Iris pigment epithelial cell (primary cell): ENCODE measurements around the gene C16orf86.

Source experiments
- DNase-seq: peaks from one replicate; pipeline ENCODE4 v3.0.0-alpha.2; 2011; ENCODE audit warnings: low read depth

Gene C16orf86

GRCh38 chr16:67666559-67667452, at the start of gene C16orf86, which contains the start of gene ENKD1:
Gene C16orf86, plus strand, starts transcription at chr16:67666814. Its CDS starts 157 bp downstream, at chr16:67666971.
Gene ENKD1, minus strand, starts transcription at chr16:67666750. Its CDS starts 308 bp downstream, at chr16:67666442.
- DNase-seq, result peak; percentile 52

GRCh38 chr16:67628216-67628615, 38.4 kb upstream of the C16orf86 start:
- no peak for DNase-seq

- peak; percentile 90 for DNase-seq
Measured at GRCh38 chr16:67632415-67633172, 34.0 kb upstream of the C16orf86 start.

DNA sequence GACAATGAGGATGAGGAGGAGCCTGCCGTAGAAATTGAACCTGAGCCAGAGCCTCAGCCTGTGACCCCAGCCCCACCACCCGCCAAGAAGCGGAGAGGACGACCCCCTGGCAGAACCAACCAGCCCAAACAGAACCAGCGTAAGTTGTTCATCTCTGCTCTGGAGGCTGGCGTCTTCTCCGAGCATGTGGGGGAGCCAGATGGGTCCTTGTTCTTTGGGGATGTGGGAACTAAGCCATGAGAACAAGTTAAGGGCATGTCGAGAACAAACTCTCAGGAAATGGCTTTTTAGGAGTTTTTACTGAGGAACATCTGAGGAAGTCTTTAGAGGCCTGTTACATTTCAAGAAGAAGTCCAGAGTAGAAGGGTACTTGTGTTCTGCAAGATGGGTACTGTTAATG, 29.9 kb upstream of the C16orf86 start:
- no peak for DNase-seq

GRCh38 chr16:67637625-67638024, 29.0 kb upstream of the C16orf86 start:
- DNase-seq, result no peak

- DNase-seq, result no peak
Measured at GRCh38 chr16:67641779-67642708, 24.6 kb upstream of the C16orf86 start.

- no peak for DNase-seq
Measured at GRCh38 chr16:67644038-67644437, 22.6 kb upstream of the C16orf86 start.

GRCh38 chr16:67645397-67646121, 21.1 kb upstream of the C16orf86 start:
- no peak for DNase-seq

GRCh38 chr16:67647111-67647651, 19.4 kb upstream of the C16orf86 start:
- no peak for DNase-seq

DNA sequence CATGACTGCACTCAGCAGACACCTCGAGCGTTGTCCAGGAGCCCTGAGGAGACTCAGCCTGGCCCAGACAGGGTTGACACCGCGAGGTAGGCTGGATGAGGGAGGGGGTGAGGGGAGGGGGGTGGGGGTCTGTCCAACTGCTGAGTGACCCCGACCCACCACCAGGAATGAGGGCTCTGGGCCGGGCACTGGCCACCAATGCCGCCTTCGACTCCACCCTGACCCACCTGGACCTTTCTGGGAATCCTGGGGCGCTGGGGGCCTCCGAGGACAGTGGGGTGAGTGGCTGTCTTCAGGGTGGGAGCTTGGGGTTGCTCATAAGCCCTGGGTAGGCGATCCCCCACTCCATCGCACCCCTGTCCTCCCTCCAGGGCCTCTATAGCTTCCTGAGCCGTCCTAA, 18.9 kb upstream of the C16orf86 start:
- no peak for DNase-seq

- no peak for DNase-seq
Measured at GRCh38 chr16:67648088-67648763, 18.4 kb upstream of the C16orf86 start.

- no peak for DNase-seq
Measured at GRCh38 chr16:67648764-67649407, 17.7 kb upstream of the C16orf86 start.

- no peak for DNase-seq
Measured at GRCh38 chr16:67649494-67649931, 17.1 kb upstream of the C16orf86 start.

DNA sequence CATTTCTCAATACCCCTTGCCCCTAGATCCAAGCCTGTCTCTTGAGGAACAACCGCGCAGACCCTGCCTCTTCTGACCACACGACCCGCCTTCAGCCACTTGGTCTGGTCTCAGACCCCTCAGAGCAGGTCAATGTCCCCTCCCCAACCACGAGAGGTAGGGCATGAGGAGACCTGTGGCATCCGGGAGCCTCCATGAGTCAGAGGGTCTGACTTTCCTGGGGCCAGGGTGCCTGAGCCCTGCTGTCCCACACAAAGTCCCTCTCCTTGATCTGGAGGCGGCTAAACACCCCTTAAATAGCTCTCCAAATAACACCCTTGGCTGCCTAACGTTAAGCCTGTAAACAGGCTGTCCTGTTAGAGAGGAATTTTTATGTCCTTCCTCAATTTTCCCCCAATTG, 16.6 kb upstream of the C16orf86 start:
- no peak for DNase-seq

DNA sequence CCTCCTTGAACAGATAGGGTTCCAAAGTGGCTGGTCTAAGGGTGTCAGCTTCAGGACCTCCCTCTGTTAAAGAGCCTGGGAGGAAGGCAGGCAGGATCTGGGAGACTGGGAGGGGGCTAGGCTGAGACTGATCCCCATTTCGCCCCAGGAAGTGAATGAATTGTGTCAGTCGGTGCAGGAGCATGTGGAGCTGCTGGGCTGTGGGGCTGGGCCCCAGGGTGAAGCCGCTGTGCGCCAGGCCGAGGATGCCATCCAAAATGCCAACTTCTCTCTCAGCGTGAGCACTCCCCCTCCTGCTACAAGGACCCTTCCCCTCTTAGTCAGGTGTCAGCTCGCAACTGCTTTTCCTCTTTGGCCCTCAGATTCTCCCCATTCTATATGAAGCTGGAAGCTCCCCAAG, 15.6 kb upstream of the C16orf86 start:
- DNase-seq, result no peak

DNA sequence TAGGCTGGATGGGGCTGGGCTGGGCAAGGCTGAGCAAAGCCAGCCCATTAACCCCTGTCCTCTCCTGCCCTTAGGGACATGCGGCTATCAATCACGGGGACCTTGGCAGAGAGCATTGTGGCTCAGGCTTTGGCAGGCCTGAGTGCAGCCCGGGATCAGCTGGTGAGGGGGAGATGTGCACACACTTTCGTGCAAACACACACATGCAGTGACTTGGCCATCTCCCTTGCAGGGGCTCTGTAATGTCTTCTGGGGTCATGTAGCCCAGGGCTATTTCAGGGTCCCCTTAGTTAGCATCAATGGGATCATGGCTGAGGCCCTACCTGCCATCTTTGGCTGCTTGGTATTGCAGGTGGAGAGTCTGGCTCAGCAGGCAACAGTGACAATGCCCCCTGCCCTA, 14.8 kb upstream of the C16orf86 start:
- no peak for DNase-seq

GRCh38 chr16:67652578-67653127, 14.0 kb upstream of the C16orf86 start:
- no peak for DNase-seq

- DNase-seq, result no peak
Measured at GRCh38 chr16:67653128-67653788, 13.4 kb upstream of the C16orf86 start.
